ENCODE measurements around the gene NDUFS4.

DNA sequence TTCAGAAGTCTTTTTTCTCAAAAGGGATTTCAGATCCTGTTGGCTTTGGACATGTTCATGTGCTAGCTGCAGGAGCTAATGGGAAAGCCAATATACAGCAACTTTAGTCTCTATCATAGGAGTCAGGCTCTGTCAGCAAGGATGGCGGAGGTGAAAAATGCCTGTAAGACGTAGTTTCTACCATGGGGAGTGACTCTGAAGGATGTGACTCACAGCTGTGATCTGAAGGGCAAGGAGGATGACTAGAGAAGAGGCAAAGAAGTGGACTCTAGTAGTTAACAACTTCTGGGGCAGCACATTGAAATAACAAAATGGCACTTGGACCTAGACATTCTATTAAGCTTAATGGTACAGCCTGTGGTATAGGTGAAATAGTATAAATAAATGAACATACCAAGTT is 3.1 kb upstream of the NDUFS4 start:
- no peak for TF ChIP-seq GATA3 (IDR thresholded peaks at IDR 0.05; ENCODE audit: low read depth, low read length)
- no peak for TF ChIP-seq GATA2 (IDR thresholded peaks at IDR 0.05; ENCODE audit: low read depth, low read length)
